Neural crest cell (in vitro differentiated cells): ENCODE measurements around the gene VDR. TPM values are rescaled to one million over a fixed set of nuclear protein-coding genes. Genes with fewer than 3 reads are reported as not detected.

Experiments used
- DNase-seq: peaks from one replicate; pipeline ENCODE4 v3.0.0; 2021; ENCODE audit warnings: low read depth, mixed read lengths, low spot score
- H3K27ac Mint-ChIP-seq: one replicate; pipeline ENCODE4 v1.8.0; 2021; ENCODE audit warnings: mild to moderate bottlenecking, mixed read lengths; ENCODE audit not compliant: unreplicated experiment
- H3K27me3 Mint-ChIP-seq: 2 replicates; pipeline ENCODE4 v1.8.0; 2021; ENCODE audit warnings: low read depth, mild to moderate bottlenecking, mixed read lengths
- H3K36me3 Mint-ChIP-seq: 2 replicates; pipeline ENCODE4 v1.8.0; 2021; ENCODE audit warnings: low read depth, mild to moderate bottlenecking, mixed read lengths
- H3K4me1 Mint-ChIP-seq: 2 replicates; pipeline ENCODE4 v1.8.0; 2021; ENCODE audit warnings: mixed read lengths
- H3K4me3 Mint-ChIP-seq: one replicate; pipeline ENCODE4 v1.8.0; 2021; ENCODE audit warnings: mild to moderate bottlenecking, mixed read lengths
- H3K9me3 Mint-ChIP-seq: 2 replicates; pipeline ENCODE4 v1.8.0; 2021; ENCODE audit warnings: mixed read lengths
- total RNA-seq: library from RNA; stranded (reverse); gene quantifications from 2 replicates; pipeline ENCODE4 v1.2.1, GENCODE V29; 2021
- TF ChIP-seq, protein P1 (sequence below): fragments of 200-600 bp; sonication (generic); conservative IDR thresholded peaks from 2 replicates; pipeline ENCODE4 v1.5.0; 2021; ENCODE audit warnings: antibody characterized with exemption, mild to moderate bottlenecking

VDR gene
- total RNA-seq, 1 donor from 2014 or later, result not detected

GRCh38 chr12:47867495-47867941 lies 37.3 kb downstream of the VDR start:
- Mint-ChIP-seq H3K36me3 (no peaks in the 10 kb centered on the region), H3K4me3 (no peak overlapping the region), H3K4me1 (peaks cover 11% of the 10 kb centered on the region), H3K9me3 (no peaks in the 10 kb centered on the region), H3K27me3 (no peaks in the 10 kb centered on the region), H3K27ac (no peak overlapping the region)
- no peak for DNase-seq
- TF ChIP-seq, protein P1, sequence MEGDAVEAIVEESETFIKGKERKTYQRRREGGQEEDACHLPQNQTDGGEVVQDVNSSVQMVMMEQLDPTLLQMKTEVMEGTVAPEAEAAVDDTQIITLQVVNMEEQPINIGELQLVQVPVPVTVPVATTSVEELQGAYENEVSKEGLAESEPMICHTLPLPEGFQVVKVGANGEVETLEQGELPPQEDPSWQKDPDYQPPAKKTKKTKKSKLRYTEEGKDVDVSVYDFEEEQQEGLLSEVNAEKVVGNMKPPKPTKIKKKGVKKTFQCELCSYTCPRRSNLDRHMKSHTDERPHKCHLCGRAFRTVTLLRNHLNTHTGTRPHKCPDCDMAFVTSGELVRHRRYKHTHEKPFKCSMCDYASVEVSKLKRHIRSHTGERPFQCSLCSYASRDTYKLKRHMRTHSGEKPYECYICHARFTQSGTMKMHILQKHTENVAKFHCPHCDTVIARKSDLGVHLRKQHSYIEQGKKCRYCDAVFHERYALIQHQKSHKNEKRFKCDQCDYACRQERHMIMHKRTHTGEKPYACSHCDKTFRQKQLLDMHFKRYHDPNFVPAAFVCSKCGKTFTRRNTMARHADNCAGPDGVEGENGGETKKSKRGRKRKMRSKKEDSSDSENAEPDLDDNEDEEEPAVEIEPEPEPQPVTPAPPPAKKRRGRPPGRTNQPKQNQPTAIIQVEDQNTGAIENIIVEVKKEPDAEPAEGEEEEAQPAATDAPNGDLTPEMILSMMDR, result no peak

- no peaks in the 10 kb centered on the region for H3K36me3 Mint-ChIP-seq
- H3K9me3 Mint-ChIP-seq, result no peaks in the 10 kb centered on the region
- H3K4me1 Mint-ChIP-seq, result no peaks in the 10 kb centered on the region
- no peak for DNase-seq
- TF ChIP-seq, protein P1, result no peak
- peak overlapping the region; percentile 57 for H3K27ac Mint-ChIP-seq
- H3K4me3 Mint-ChIP-seq, result no peak overlapping the region
- H3K27me3 Mint-ChIP-seq, result no peaks in the 10 kb centered on the region
Measured at GRCh38 chr12:47864646-47865235, 40.1 kb downstream of the VDR start.

GRCh38 chr12:47863985-47864384 lies 40.8 kb downstream of the VDR start:
- DNase-seq, result no peak
- Mint-ChIP-seq H3K4me1 (no peaks in the 10 kb centered on the region), H3K4me3 (no peak overlapping the region), H3K9me3 (no peaks in the 10 kb centered on the region), H3K27ac (peak overlapping the region; percentile 57), H3K27me3 (no peaks in the 10 kb centered on the region), H3K36me3 (no peaks in the 10 kb centered on the region)
- TF ChIP-seq, protein P1, result no peak

DNA sequence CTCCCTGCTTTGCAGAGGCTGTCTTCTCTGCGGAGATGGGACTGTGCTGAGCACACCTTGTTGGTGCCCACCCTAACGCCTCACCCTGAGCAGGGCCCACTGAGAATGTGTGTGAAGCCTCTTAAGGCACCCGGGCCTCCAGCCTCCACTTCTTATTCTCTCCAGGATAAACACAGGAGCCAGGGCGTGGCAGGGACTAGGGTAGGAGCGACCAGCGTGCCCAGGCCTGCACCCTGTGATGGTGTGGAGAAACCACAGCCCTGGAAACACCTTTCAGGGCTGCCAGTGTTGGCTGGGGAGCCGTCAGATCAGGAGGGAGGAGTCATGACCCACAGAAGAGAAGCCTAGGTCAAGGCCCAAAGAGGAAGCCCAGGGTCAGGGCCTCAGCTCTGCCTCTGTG lies 41.3 kb downstream of the VDR start:
- Mint-ChIP-seq H3K4me3 (no peak overlapping the region), H3K27ac (no peak overlapping the region), H3K9me3 (no peaks in the 10 kb centered on the region), H3K27me3 (no peaks in the 10 kb centered on the region), H3K36me3 (no peaks in the 10 kb centered on the region), H3K4me1 (no peaks in the 10 kb centered on the region)
- TF ChIP-seq, protein P1, result no peak
- DNase-seq, result no peak

DNA sequence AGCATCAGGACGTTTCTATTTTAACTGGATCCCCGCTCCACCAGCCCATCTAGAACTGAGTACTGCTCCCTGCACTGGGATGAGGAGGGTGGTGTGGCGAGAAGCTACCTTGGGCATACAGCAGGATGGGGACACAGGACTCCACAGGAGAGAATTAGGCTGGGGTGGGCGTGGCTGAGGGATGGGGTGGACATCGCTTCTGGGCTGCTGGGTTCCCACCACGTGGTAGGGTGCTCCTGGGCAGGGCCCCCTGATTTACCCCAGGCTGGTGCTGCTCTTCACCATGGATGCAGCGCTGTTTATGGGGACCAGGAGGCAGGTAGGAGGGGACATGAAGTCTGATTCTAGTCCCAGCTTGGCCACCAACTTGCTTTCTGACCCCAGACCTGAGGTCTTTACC lies 41.9 kb downstream of the VDR start:
- TF ChIP-seq, protein P1, result no peak
- no peaks in the 10 kb centered on the region for H3K27me3 Mint-ChIP-seq
- H3K27ac Mint-ChIP-seq, result no peak overlapping the region
- no peak overlapping the region for H3K4me3 Mint-ChIP-seq
- H3K4me1 Mint-ChIP-seq, result no peaks in the 10 kb centered on the region
- H3K9me3 Mint-ChIP-seq, result no peaks in the 10 kb centered on the region
- no peak for DNase-seq
- H3K36me3 Mint-ChIP-seq, result no peaks in the 10 kb centered on the region
